AG04450 (cell line): Measurements from ENCODE around the gene TMEM218. TPM values are rescaled to one million over a fixed set of nuclear protein-coding genes. Genes with fewer than 3 reads are reported as not detected.

Experiments
- CTCF ChIA-PET: fragments of 300-600, 350-600 bp; formaldehyde crosslinking; extraction: SDS; loops from one replicate; lab custom pipeline; 2022; ENCODE audit warnings: antibody characterized with exemption, inconsistent platforms; lab: Charles Lee
- POLR2A ChIA-PET: fragments of 350-600 bp; formaldehyde crosslinking; extraction: SDS; loops from one replicate; lab custom pipeline; 2021; ENCODE audit warnings: antibody characterized with exemption, inconsistent platforms; lab: Yijun Ruan, JAX
- DNase-seq: peaks from one replicate; pipeline ENCODE4 v3.0.0-alpha.2; 2011; ENCODE audit warnings: low read depth, low spot score
- H3K27ac ChIP-seq: one replicate; pipeline ENCODE4 v1.5.1; 2012; ENCODE audit warnings: low read depth, low read length, control low read depth
- H3K27me3 ChIP-seq: one replicate; pipeline ENCODE4 v1.6.0; 2012; ENCODE audit warnings: low read length; ENCODE audit not compliant: control insufficient read depth, insufficient read depth
- H3K4me3 ChIP-seq: 2 replicates; pipeline ENCODE4 v1.5.1; 2011; ENCODE audit warnings: mild to moderate bottlenecking, low read depth, low read length, control low read depth
- H3K9me3 ChIP-seq: 2 replicates; pipeline ENCODE4 v1.5.1; 2012; ENCODE audit warnings: low read length; ENCODE audit not compliant: control insufficient read depth, insufficient read depth
- CTCF ChIP-seq: IDR thresholded peaks from 2 replicates; pipeline ENCODE4 v1.5.1; 2011; ENCODE audit warnings: low read depth, low read length, control low read depth, inconsistent platforms
- polyA plus RNA-seq: library from polyadenylated mRNA; depleted of rRNA; stranded (reverse); fragments of >200 nt; gene quantifications from 2 replicates; pipeline ENCODE4 v1.2.3, GENCODE V29; 2011

TMEM218 gene
- polyA plus RNA-seq, 1 experiment = 29.9 TPM

GRCh38 chr11:125071846-125072217 is 39.6 kb downstream of the TMEM218 start:
- TF ChIP-seq CTCF = no peak

GRCh38 chr11:125071435-125071834 is 40.0 kb downstream of the TMEM218 start:
- ChIA-PET CTCF (interaction anchor here (2.5 kb wide), 1 partner anchor 20 kb away, joined by 9 read pairs; no protein-coding TSS in a partner anchor), POLR2A (no interaction called here)
- no peak overlapping the region for H3K4me3 ChIP-seq
- H3K9me3 ChIP-seq = no peaks in the 10 kb centered on the region; the same call in 1 of the 2 replicates
- no peaks in the 10 kb centered on the region for H3K27me3 ChIP-seq
- no peak for TF ChIP-seq CTCF
- H3K27ac ChIP-seq = no peak overlapping the region
- DNase-seq = no peak

More at GRCh38 chr11:125071846-125072217, 39.6 kb downstream of the TMEM218 start:
- ChIA-PET POLR2A (no interaction called here), CTCF (no interaction called here)
- DNase-seq = no peak
- no peak overlapping the region for H3K4me3 ChIP-seq
- H3K9me3 ChIP-seq = no peaks in the 10 kb centered on the region; the same call in 1 of the 2 replicates
- H3K27ac ChIP-seq = no peak overlapping the region
- H3K27me3 ChIP-seq = no peaks in the 10 kb centered on the region

- no peak for DNase-seq
- Histone ChIP-seq H3K9me3 (no peaks in the 10 kb centered on the region; the same call in 1 of the 2 replicates), H3K27ac (no peak overlapping the region), H3K4me3 (no peak overlapping the region), H3K27me3 (no peaks in the 10 kb centered on the region)
- ChIA-PET CTCF (interaction anchor here (0.8 to 2.5 kb wide), 2 partner anchors 20 to 71 kb away, joined by 3 to 9 read pairs; no protein-coding TSS in a partner anchor), POLR2A (no interaction called here)
- TF ChIP-seq CTCF = no peak
Observed at GRCh38 chr11:125070699-125071254, 40.6 kb downstream of the TMEM218 start.

GRCh38 chr11:125069796-125070195 is 41.6 kb downstream of the TMEM218 start:
- ChIA-PET POLR2A (no interaction called here), CTCF (interaction anchor here (0.8 to 2.5 kb wide), 3 partner anchors 21 to 279 kb away, joined by 3 to 9 read pairs (median 3); no protein-coding TSS in a partner anchor)
- Histone ChIP-seq H3K9me3 (no peaks in the 10 kb centered on the region; the same call in 1 of the 2 replicates), H3K4me3 (no peak overlapping the region), H3K27ac (no peak overlapping the region), H3K27me3 (no peaks in the 10 kb centered on the region)
- DNase-seq = no peak
- TF ChIP-seq CTCF = no peak

- Histone ChIP-seq H3K27ac (no peak overlapping the region), H3K27me3 (no peaks in the 10 kb centered on the region), H3K9me3 (no peaks in the 10 kb centered on the region; the same call in 1 of the 2 replicates), H3K4me3 (no peak overlapping the region)
- ChIA-PET CTCF (interaction anchor here (1.4 to 2.5 kb wide), 2 partner anchors 22 to 279 kb away, joined by 3 to 9 read pairs; no protein-coding TSS in a partner anchor), POLR2A (no interaction called here)
- TF ChIP-seq CTCF = no peak
- no peak for DNase-seq
Observed at GRCh38 chr11:125069008-125069407, 42.4 kb downstream of the TMEM218 start.
